DMS53 treated with DMSO at 0.1 percent for 48 hours (cell line): Measurements from ENCODE around the gene TASP1.
"Not testable (repeated sequence)": the region's sequence is repeated elsewhere in the genome, so short reads cannot be mapped to it uniquely, and the experiment has no call there.

Experiments
- DNase-seq: peaks from one replicate; lab custom pipeline; 2025; ENCODE audit not compliant: unreplicated experiment; lab: John Stamatoyannopoulos, UW

Gene TASP1

DNA sequence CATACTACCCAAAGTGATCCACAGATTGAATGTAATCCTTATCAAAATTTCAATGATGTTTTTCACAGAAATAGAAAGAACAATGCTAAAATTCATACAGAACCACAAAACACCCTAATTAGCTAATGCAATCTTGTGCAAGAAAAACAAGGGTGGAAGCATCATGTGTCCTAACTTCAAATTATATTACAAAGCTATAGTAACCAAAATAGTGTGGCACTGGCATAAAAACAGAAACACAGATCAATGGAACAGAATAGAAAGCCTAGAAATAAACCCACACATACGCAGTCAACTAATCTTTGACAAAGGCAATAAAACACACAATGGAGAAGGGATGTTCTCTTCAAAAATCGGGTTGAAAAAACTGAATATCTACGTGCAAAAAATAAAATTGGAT lies 131.1 kb downstream of the TASP1 start:
- no peak for DNase-seq

GRCh38 chr20:13501500-13501899 lies 137.2 kb downstream of the TASP1 start:
- no peak for DNase-seq

GRCh38 chr20:13494019-13494418 lies 144.7 kb downstream of the TASP1 start:
- DNase-seq: no peak

DNA sequence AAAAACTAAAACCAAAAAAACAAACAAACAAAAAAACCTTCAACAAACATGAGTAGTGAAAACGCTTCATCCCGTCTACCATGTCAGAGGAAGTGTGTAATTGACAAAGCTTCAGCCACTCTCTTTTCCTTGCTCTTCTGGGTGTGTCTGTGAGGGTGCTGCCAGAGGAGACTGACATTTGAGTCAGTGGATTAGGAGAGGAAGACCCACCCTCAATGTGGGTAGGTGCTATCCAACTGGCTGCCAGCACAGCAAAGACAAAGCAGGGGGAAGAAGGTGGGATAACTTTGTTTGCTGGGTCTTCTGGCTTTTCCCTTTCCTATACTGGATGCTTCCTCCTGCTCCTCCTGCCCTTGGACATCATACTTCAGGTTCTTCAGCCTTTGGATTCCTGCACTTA lies 145.6 kb downstream of the TASP1 start:
- DNase-seq: no peak

DNA sequence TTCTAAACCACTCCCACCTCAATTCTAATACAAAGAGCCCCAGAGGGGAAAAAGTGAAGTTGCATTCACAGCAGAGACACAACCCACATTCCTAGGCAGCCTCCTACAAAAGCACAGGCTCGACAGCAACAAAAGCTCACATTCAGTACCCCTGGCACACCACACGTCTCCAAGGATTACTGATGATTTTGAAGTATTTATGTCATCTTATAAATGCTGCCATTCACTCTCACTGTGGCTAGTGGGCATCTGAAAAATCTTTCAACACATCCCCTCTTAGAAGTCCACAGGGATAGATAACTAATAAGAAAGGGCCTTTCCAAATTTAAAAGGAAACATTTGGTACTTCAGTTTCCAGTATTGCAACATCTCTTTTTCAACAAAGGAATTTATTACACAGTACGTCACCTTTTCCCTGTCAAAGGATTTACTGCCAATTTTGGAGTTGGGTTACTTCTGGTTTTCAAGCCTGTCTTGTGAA lies 146.7 kb downstream of the TASP1 start:
- DNase-seq: no peak

GRCh38 chr20:13487202-13487601 lies 151.5 kb downstream of the TASP1 start:
- no peak for DNase-seq

DNA sequence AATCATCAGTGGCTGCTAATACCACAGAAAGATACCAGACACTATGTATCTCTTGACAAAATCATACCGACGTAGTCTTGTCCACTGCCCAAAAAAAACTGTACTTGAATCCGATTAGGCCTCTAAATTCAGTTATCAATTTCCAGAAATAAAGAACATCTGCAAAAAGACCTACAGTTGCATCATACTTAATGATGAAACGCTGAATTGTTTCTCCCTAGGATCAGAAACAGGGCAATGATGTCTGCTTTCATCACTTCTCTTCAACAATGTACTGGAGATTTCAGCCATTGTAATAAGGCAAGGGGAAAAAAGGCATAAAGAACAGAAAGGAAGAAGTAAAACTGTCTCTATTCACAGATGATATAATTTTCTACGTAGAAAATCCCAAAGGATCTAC lies 152.0 kb downstream of the TASP1 start:
- DNase-seq: no peak

DNA sequence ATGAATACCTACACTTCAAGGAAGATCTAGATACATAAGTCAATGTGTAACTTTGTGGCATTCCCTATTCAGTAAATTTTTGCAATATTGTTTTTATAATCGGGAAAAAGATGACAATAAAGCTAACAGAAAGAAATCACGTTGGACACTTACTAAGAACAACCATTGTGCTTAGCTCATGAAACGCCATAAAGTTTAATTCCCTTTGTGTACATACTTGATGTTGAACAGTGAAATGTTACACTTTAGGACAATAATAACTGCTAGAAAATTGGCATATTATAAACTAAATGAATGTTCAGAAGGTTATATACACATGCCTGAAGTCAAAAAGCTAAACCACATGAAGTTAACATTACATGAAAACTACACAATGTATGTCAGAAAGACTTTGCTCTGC lies 153.2 kb downstream of the TASP1 start:
- DNase-seq: no peak

DNA sequence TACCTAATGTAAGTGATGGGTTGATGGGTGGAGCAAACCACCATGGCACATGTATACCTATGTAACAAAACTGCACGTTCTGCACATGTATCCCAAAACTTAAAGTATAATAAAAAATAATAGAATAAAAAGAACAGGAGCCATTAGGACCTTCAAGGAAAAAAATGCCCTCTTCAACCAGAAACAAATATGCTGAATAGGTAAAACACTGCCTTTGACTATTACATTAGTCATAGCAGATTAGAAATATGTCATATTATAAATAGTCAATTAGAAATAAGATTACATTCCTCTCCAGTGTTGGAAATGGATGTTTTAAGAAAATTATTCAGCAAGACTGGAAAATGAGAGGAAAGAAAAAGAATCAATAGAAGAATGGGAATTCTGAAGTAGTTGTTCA lies 153.7 kb downstream of the TASP1 start:
- DNase-seq: not testable (repeated sequence)

GRCh38 chr20:13483472-13483871 lies 155.3 kb downstream of the TASP1 start:
- not testable (repeated sequence) for DNase-seq

DNA sequence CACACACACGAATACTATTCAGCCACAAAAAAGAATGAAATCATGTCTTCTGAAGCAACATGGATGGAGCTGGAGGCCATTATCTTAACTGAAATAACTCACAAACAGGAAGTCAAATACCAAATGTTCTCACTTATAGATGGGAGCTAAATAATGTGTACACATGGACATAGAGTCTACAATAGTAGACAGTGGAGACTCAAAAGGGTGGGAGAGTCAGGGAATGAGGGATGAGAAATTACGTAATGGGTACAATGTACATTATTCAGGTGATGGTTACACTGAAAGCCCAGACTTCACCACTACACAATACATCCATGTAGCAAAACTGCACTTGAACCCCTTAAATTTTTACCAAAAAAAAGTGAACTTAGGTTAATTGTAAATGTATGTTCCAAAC lies 160.4 kb downstream of the TASP1 start:
- no peak for DNase-seq

DNA sequence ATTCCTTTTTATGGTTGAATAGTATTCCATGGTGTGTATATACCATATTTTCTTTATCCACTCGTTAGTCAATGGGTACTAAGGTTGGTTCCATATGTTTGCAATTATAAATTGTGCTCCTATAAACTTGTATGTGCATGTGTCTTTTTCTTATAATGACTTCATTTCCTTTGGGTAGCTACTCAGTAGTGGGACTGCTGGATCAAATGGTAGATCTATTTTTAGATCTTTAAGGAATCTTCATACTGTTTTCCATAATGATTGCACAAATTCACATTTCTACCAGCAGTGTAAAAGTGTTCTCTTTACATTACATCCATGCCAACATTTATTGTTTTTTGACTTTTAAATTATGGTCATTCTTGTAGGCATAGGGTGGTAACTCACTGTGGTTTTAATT lies 164.3 kb downstream of the TASP1 start:
- DNase-seq: no peak

GRCh38 chr20:13469262-13469661 lies 169.5 kb downstream of the TASP1 start:
- no peak for DNase-seq

GRCh38 chr20:13468166-13468565 lies 170.6 kb downstream of the TASP1 start:
- DNase-seq: no peak

- no peak for DNase-seq
Observed at GRCh38 chr20:13464702-13465101, 174.0 kb downstream of the TASP1 start.

DNA sequence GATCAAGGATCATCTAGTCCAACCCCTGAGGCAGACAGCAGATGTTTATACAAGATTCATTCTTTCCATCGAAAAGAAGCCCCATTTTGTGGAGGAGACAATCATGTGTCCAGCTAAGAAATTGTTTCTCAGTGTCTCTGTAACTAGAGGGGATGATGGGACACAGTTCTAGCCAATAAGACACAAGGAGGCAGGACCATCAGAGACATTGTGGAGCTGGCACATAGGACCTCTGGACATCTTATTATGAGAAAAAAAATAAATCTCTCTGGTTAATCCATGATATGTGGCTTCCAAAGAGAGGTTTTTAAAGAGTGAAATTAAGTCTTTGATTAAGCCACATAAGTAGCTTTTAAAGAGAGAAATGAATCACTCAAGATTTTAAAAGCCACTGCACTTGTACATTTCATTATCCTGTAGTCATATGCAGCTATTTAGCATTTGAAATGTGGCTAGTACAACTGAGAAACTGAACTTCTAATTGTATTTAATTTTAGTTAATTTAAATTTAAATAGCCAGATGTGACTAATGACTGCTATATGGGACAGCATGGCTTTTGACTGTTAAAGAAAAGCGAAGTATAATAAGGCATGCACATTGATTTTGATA lies 176.8 kb downstream of the TASP1 start:
- DNase-seq: no peak

DNA sequence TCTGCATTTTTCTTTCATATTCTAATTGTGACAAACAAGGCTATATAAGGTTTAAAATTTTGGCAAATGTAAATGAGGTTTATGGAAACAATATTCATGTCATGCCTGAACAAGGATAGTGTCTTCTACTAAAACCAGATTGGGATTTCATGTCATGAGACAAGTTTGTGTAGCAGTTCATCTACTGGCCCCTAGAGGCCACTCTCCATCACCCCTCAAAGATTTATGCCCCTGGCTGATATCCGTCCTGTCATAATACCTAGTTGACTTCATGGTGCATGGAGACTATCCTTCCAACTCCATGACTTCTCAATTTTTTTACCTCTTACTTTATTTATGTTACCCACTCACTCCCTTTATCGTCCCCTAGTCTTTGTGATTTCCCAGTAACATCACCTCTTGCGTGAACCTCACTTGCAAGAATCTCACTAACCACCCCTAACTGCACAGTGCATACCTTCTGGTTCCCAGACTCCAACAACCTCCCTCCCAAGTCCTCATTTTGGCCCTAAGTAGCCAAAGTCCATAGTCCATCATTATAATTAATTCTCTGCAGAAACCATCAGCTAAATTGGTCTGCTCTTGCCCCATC lies 179.8 kb downstream of the TASP1 start:
- peak; percentile 37 for DNase-seq

DNA sequence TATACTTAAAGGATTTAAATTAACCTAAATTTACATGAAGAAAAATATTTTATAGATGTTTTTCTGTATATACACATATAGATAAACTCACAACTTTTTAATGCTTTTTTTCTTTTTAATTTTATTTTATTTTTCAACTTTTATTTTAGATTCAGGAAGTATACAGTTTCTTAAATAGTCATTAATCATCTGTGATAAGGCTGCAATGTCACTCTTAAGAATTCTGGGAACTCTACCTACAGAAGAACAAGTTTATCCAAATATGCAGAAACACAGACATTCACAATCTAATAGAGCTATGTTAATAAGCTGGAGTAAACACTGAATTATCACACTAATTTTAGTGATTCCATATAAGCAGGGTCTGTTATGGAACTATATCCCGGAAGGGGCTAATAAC lies 181.2 kb downstream of the TASP1 start:
- no peak for DNase-seq

DNA sequence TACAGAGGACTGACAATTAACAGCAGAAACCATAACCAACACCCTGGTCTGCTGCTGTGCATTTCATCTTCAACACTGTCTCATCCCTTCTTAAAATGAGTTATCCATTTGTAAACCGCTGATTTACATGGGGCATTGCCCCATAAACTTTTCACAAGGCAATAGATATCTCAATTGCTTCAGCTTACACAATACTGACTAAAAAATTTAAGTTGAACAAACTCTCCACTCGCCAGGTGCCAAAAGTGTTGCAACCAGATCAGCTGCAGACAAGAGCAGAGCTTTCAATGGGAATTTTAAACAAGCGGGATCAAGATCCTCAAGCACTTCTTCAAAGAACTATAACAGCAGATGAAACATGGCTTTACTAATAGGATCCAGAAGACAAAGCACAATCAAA lies 183.0 kb downstream of the TASP1 start:
- DNase-seq: no peak

- DNase-seq: no peak
Observed at GRCh38 chr20:13453367-13453766, 185.4 kb downstream of the TASP1 start.

- DNase-seq: no peak
Observed at GRCh38 chr20:13452470-13453124, 186.1 kb downstream of the TASP1 start.

- no peak for DNase-seq
Observed at GRCh38 chr20:13449868-13450434, 188.8 kb downstream of the TASP1 start.
